HG02870 (cell line): ENCODE results near the gene KRT4.

Source experiments
- ATAC-seq: cut with Tn5 transposase; IDR thresholded peaks from one replicate; pipeline ENCODE4 v1.9.1; 2021; ENCODE audit warnings: mild to moderate bottlenecking, moderate library complexity; ENCODE audit not compliant: unreplicated experiment

The KRT4 gene

DNA sequence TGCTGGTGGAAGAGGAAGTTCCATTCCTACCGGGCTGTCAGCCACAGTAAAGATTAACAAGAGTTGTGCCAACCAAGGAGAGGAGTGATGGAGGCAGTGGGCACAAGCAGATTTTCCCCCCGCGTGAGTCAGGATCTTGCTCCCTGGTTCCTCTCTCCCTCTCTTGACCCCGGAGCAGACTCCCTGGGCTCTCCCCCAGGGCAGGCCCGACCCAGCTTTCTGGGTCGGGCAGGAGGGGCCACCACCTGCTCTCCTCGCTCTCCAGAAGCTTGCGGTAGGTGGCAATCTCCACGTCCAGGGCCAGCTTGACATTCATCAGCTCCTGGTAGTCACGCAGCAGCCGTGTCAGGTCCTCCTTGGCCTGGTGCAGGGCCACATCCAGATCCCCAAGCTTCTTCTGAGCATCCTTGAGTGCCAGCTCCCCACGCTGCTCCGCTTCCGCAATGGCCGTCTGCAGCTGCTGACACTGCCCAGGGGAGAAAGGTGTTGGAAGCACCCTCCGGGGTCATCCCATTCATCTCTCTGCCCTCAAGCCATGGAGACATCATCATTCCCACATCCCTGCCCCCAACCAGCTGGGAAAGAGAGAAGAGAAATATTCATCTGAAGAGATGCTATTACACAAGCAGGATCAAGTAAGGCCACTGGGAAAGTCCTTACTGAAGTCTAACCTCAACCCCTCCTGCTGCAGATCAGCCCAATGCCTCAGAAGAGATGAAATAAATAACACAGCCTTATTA is 9.0 kb upstream of the KRT4 start:
- no peak for ATAC-seq

DNA sequence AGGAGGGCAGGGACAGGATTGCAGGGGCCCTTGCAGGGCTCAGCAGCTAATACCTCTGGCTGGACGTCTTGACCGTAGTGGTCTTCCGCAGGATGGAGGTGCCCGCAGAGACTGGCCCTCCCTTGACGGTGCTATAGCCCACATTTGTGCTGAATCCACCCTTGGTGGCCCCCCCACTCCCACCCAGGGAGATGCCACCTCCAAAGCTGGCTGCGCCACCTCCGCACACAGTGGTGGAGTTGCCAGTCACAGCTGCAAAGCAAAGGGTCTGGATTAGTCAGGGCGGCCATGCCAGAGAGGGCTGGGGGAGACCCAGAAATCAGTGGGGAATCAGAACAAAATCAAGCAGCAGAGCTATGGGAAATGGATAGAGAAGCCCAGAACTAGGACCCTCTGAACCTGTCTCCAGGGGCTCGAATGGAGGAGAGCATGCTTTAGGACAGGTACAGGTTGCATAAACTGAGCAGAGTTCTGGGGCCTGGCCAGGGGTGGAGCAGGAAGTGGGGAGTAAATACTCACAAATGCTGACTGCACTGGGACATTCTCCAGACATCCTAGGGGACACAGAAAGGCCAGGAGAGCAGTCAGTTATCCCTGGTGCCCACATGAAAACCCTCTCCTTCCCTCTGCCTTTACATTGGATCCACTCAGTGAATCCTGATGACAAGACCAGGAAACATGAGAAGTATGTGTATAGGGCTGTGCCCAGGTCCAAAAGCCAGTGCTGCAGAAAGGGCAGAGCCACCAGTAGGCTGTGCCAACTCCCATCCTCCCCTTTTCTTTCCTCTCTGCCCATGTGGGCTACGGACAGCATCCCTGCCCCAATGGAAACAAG is 8.1 kb upstream of the KRT4 start:
- no peak for ATAC-seq

DNA sequence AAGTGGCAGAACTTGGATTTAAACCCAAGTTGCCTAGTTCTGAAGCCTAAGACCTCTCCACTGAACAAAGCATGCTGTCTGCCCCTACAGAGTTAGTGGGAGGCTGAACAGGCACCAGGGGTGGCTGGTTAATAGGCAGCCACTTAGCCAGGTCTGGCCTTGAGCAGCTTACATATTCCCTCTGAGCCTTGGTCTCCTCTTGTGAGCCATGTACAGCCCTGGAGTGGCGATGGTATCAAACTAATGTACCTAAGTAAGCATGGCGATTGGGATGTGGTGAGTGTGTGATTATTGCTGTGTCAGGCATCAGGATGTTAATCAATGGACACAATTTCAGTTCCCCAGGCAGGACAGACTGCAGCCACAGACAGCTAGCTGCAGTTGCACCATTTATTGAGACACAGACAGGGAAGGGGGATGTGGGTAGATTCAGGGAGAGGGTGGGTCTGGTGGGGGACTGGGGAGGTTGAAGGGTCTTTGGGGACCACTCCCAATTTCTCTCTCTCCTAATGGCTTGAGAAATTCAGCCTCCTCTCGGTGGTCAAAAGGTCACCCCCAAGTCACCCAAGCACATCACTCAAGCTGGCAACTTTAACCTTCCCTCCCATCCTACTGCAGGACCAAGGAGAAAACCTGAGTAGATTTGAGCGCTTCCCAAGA is 7.3 kb upstream of the KRT4 start:
- ATAC-seq, result no peak

DNA sequence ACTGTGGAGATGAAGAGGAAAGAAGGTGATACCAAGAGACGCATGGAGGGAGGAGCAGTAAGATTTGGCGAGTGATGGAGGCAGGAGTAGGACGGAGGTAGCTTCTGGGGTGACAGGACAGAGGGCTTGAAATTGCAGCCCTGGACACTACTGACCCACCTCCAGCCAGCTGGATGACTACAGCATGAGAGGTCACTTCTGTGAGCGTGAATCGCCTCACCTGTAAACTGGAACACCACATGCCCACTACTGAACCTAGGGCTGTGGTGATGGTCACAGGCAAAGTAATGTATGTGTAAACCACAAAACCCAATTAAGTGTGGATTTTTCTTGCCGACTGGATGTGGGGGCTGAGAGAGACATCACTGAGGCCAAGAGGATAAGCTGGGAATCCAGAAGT is 6.6 kb upstream of the KRT4 start:
- no peak for ATAC-seq

DNA sequence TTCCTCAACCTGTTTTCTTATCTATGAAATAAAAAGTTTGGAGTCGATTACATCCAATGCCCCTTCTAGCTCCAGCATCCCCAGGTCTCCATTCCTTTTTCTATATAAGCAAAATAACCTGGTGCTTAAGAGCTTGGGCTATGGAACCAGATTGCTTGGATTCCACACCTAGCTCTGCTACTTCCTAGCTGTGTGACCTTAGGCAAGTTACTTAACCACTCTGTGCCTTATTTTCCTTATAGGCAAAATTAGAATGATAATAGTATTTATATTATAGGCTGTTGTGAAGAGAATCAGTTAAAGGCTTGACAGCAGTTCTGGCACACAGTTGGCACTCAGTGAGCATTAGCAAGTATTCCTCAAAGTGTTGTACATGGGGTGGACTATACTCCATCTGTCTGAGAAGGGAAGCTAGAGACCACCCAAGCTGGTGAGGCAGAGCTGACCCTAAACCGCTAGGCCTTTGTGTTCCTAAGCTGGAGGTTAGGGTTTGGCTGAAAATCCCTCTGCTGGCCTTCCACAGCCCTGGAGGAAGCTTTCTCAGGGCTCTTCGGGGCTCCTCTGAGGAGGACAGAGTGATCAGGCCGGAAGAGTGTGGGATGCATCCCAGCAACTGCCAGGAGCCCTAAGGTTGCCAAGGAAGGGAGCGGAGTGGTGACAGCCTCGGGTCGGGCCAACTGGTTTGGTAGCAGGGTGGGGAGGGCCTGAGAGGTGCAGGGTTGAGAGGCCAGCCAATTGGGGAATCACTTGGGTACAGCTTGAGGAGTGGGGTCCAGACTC is 6.0 kb upstream of the KRT4 start:
- no peak for ATAC-seq

DNA sequence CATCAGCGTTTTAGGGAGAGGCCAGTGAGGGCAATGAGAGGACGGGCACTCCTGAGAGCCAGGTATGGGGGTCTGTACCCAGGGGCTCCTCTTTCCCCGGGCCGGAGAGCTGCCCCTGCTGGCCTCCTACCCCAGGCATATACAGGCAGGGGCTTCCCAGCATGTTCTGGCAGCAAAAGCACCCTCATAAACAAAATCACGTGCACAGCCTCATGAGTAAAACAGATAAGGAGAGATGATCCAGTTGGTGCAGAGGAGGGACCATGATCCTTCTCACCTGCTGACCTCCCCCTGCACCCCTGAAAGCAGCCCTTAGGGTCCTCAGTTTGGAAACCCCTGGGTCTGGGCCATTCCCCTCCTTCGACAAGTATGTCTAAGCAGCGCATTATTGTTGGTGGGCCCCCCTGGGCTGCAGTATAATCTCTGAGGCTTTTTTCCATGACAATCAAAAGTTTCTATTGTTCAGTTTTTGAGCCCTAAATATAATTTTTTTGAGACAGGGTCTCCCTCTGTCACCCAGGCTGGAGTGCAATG is 5.0 kb upstream of the KRT4 start:
- no peak for ATAC-seq

DNA sequence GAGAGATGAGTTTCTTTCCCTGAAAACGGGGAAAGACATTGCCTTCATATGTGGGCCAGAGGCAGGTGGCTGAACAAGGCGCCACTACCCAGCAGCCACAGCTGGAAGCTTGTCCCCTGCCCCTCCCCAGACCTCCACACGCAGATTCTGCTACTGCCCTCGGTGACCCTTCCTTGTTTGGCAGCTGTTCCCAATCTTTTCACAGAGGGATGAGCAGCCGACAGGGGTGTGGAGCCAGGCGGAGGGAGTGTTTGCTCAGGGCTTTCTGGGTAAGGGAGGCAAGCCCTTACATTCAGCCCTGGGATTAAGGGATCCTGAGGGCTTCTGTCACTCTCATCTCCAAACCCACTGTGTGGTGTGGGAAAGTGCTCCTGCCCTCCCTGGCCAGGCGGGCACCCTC is 4.5 kb upstream of the KRT4 start:
- no peak for ATAC-seq

DNA sequence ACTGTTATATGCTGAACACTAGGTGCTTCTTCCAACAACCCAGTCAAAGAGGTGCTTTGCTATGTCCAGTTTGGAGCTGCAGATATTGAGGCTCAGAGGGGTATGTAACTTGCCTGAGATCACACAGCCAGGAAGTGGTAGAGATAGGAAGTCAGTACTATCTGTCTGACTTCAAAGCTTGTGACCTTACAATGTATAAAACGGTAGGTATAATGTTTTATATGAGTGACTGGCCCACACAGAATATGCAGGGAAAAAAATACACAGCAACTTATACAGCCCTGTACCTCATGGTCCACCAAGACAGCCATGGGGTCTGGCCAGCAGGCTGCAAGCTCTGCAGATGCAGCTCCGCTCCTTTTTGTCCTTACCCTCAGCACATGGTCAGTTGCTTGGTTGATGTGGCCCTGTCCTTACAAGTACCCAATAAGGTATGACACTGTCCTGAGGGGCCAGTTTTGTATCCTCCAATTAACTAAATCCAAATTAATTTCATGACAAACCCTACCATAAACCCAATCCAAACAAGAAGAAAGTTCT is 3.9 kb upstream of the KRT4 start:
- no peak for ATAC-seq

DNA sequence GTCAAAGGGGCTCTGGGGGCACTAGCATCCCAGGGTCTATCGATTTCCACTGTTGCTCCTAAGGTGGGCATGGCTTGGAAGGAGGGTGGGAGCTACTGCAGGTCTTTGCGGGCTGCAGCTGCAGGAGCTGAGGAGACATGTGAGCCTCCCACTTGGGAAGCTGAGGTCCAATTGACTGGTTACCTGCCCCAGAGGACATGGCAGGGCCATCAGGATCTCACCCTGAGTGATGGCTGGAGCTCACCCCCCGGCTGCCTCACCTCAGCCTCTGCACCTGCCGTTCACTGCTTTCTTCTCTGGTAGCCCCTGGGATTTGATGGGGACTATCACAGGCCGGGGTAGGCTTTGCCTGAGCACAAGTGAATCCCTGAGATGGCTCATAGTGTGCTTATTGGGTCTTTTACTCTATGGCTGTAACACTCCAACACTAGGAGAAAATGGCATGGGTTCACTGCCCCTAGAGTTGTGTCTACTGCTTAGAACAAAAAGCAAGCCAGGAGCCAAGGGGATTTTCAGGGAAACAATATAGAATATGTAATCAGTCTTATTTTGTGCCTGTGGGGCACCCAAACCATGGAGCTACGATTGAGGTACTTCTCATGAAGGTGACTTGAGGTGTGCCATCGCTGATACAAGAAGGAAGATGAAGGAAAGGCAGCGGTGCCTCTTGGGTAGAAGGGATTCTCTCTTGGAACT is 3.2 kb upstream of the KRT4 start:
- ATAC-seq, result no peak

DNA sequence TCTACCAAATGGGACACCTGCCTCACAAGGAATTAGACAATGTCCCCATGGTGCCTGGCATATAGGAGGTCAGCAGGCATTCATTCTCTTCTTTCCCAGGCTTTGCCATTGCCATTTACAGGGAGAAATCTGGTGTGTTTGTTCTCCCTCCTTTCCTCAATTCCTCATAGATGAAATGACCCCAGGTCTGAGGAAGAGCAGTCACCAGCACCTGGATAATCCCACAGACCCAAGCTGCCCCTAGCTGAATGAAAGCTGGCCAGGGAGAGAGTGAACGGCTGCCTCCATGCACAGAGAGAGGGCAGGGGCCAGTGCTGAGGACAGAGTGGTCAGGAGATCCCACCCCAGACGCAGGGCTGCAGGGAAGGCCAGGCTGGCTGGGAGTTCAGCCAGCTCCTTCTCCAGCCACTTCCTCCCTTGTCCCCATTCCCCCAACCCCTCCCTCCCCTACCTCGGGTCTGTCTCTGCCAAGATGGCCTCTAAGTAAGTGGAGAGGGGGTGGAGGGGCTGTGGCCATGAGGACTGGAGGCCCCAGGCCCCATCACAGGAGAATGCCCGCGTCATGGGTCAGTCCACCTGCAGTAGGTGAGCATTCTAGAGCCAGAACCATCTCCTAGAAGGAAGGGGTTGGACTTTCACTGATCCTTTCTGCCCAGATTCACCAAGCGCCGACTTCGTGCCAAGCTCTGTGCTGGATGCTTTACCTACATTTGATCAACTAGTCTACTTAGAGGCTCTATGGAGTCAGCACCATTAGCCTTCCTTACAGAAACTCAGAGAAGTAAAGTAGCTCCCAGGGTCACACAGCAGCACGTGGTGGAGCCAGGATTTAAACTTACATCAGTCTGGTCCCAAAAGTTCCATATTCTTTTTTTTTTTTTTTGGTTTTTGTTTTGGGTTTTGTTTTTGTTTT is 2.0 kb upstream of the KRT4 start:
- no peak for ATAC-seq

DNA sequence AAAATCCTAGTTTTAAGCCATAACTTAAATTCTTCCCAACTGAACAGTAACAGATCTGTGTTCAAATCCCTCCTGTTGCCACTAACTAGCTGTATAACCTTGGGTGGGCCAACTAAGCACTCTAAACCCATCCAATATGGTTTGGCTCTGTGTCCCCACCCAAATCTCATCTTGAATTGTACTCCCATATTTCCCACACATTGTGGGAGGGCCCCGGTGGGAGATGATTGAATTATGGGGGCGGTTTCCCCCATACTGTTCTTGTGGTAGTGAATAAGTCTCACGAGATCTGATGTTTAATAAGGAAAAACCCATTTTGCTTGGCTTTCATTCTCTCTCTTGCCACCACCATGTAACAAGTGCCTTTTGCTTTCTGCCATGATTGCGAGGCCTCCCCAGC is 1.2 kb upstream of the KRT4 start:
- no peak for ATAC-seq

DNA sequence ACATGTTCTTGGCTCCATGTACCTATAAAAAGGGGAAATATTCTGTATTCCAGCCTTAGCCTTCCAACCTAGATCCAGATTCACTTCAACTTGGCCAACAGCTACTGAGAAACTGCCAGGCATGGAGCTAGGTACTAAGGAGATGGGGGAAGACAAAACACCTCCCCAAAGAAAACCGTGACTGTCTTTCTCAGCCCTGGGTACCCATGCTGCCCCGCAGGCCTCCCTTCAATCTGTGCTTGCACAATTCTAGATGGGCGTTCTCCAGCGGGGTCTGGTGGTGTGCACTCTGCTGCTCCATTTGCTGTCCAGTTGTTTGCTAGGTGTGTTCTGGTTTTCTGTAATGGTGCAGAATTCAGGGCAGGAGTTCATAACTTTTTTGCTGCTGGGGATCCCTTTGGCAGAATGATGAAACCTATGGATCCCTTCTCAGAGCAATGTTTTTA is 817 bp upstream of the KRT4 start:
- no peak for ATAC-seq

DNA sequence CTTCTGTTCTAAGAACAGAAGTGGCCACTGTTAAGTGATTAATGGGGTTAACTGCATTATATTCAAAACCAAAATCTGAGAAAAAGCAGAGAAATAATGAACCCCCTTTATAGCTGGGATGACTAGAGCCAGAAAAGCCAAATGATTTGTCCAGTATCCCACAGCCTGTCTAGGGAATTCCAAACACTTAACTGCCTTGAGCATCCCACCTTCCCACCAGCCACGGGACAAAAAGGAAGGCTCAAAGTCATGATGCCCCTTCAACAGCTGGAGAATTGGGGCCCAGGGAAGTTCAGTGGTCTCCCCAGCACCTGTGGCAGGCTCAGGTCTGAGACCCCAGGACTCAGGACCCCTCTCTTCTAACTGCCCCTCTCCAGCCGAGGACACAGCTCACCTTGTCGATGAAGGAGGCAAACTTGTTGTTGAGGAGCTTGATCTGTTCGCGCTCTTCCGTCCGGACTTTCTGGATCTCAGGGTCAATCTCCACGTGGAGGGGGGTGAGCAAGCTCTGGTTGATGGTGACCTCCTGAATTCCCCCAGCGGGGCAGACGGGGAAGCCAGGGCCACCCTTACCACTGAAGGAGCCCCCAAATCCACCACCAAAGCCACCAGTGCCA is 605 bp downstream of the KRT4 start:
- no peak for ATAC-seq

DNA sequence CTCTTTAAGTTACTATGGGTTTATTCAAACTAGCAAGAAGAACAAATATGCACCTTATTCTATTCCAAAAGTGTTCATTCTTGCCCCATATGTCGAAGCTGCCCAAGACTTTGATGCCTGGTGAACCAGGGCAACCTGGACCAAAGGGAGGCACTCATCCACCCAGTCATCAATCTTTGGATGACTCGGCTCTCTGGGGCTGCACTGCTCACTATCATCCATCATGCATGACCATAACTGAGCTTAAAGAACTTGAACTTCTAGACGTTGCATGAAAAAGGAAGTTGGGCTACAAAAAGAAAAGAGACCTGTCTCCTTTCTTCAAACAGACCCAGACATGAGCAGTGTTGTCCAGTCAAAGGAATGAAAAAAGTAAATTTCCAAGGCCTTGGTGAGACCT is 1.2 kb downstream of the KRT4 start:
- ATAC-seq, result no peak

DNA sequence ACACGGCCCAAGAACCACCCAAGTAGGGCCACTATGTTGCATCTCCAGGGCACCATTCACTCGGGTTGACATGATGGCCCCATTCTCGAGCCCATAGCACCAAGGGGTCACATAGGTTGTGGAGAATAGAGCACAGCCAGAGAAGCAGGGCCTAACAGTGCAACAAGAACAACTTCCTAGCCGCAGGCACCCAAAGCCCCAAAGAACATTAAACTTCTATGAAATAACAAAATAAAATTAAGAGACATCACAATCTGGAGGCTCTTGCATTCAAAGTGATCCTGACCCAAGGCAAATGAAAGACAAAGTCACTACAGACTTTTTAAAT is 1.9 kb downstream of the KRT4 start:
- no peak for ATAC-seq

DNA sequence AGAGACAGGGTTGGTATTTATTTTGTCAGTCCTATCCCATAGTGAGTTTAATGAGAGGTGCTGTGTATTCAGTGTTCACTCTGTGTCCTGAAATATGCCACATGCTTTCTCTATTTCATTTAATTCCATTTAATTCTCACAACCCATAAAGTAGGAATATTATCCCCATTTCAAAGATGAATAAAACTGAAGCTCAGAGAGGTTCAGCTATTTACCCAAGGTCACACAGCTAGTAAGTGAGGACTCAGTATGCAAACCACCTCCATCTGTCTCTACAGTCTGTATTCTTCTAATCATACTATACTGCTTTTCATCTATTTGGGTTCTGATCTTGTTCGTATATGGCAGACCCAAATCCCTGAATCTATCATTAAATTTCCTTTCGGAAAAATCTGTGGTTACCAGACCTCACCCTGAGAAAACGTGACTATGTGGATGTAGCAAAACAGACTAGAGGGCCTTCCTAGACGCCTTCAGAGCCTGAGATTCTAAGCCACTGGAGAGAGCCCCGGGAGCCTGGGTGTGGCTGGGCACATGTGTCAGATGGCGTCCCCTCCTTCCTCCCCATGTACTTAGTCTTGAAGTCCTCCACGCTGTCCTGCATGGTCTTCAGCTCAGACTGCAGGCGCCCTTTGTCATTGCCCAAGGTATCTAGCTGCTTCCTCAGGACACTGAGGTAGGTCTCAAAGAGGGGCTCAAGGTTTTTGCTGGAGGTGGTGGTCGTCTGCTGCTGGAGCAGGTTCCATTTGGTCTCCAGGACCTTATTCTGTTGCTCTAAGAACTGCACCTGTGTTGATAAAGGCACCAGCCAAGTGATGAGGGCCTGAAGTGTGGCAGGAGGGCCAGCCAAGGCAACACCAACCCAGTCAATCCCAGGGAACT is 2.5 kb downstream of the KRT4 start:
- no peak for ATAC-seq

DNA sequence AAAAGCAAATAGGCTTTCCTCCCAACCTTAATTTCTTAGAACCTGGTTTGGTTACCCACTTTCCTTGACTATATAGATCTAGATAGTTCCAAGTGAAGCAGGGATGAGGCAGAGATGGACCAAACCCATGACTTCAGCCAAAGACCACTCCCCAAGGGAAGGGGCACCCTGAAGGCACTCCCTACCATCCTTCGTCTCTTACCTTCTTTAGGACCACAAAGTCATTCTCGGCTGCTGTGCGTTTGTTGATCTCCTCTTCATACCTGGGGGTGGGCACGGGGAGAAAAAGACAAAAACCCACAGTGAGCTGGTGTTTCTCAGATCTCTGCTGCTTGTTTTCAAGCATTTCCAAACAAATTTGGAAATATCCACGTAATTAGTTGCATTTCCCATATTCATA is 3.4 kb downstream of the KRT4 start:
- no peak for ATAC-seq

DNA sequence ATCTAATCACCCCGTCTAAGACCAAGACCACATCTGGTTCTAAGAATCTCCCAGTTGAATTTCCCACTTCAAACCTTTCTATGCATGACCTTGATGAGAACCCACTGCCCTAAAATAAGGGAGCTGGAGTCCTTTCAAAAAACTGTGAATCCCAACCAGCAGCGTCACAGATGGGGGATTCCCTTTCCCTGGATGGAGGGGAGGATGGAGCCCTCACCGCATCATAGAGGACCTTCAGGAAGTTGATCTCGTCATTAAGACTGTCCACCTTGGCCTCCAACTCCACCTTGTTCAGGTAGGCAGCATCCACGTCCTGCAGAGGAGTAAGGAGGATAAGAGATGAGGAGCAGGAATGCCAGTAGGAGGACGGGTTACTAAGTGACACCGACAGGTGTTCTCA is 4.8 kb downstream of the KRT4 start:
- no peak for ATAC-seq
